ENCODE results near the gene ABCA3.

DNA sequence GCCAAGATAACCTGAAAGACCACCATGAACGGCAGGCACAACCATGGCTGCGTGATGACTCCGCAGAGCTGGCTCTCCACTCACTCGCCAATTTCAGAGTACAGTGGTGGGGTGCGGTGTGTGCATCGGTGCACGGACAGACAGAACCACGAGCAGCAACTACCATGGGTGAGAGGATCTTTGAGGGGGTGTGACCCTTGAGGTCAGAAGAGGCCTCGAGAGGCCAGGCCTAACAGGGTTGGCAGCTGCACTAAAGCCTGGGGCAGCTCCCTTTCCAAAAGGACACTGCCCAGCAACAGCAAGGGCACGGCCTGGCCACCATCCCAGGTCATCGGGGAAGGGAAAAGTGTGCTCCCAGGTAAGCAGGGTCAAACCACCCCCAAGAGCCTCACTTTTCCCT, 87.2 kb downstream of the ABCA3 start:
- TF ChIP-seq, protein P1, sequence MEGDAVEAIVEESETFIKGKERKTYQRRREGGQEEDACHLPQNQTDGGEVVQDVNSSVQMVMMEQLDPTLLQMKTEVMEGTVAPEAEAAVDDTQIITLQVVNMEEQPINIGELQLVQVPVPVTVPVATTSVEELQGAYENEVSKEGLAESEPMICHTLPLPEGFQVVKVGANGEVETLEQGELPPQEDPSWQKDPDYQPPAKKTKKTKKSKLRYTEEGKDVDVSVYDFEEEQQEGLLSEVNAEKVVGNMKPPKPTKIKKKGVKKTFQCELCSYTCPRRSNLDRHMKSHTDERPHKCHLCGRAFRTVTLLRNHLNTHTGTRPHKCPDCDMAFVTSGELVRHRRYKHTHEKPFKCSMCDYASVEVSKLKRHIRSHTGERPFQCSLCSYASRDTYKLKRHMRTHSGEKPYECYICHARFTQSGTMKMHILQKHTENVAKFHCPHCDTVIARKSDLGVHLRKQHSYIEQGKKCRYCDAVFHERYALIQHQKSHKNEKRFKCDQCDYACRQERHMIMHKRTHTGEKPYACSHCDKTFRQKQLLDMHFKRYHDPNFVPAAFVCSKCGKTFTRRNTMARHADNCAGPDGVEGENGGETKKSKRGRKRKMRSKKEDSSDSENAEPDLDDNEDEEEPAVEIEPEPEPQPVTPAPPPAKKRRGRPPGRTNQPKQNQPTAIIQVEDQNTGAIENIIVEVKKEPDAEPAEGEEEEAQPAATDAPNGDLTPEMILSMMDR (IDR thresholded peaks at IDR 0.05; ENCODE audit: insufficient read depth, low read length): no peak
- no peak for TF ChIP-seq GABPA (IDR thresholded peaks at IDR 0.05; ENCODE audit: low read depth)
- no peak for TF ChIP-seq POLR2AphosphoS5 (IDR thresholded peaks at IDR 0.05; ENCODE audit: low read depth)
